NB4 (cell line): ENCODE measurements around the gene JOSD1.

Experiments
- CTCF ChIP-seq: IDR thresholded peaks from one replicate; pipeline ENCODE4 v1.5.1; 2012; ENCODE audit warnings: low read depth, low read length
- MAX ChIP-seq: IDR thresholded peaks from 2 replicates; pipeline ENCODE4 v1.6.1; 2011; ENCODE audit warnings: low read depth, low read length
- MYC ChIP-seq: IDR thresholded peaks from 2 replicates; pipeline ENCODE4 v1.6.1; 2011; ENCODE audit warnings: low read depth, low read length
- POLR2A ChIP-seq: IDR thresholded peaks from 2 replicates; pipeline ENCODE4 v1.6.1; 2011; ENCODE audit warnings: mild to moderate bottlenecking; ENCODE audit not compliant: insufficient read length; ENCODE audit errors: extremely low read depth

- no peak for TF ChIP-seq CTCF
- no peak for TF ChIP-seq MYC
- TF ChIP-seq POLR2A, result no peak
- TF ChIP-seq MAX, result no peak
Measured at GRCh38 chr22:38641476-38642040, 59.2 kb downstream of the JOSD1 start.
